Measurements from ENCODE around the gene EGFR. TPM values are rescaled to one million over a fixed set of nuclear protein-coding genes. Genes with fewer than 3 reads are reported as not detected.

EGFR gene
- total and polyA plus RNA-seq, 2 donors (not counting 1 experiment from before 2014, with no cell fraction given): 55.3 to 62.8 TPM

DNA sequence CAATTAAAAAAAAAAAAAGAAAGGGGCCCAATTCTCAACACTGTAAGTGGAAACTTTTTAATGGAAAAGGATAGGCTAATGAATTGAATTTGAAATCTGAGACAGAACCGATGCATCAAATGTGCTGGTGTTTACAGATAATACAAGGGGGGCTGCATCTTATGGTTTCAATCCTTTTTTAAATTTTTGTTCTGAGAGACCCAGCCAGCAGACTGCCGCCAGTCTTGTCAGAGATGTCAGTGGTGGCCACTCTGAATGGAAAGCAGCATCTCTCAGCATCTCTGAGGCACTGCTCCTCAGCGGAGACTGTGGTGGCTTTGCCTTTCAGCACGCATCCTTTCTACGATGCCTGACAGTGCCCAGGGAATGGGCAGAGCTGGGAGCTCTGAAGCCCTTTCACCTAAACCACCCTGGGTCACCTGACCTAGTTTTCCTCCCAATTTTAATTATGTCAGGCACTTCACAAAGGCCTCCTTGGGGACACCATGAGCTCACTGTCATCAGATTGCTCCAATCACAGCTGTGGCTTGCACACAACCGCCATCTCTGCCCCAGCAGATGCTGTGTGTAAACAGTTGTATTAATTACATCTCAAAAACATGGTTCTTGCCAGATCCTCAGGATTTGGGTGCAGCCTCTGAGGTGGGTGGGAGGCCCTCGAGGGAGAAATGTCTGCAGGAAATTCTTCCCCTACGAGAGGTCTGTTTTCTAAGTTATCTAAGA lies 81.2 kb downstream of the EGFR start:
- no peaks in the 10 kb centered on the region for H4K20me1 ChIP-seq (ENCODE audit: control insufficient read depth, extremely low read depth, insufficient read depth, low read length)
- peak in 1 of 2 donors; percentile 64 for DNase-seq (ENCODE audit: low read depth in 2 of 2)
- H3K9ac ChIP-seq (ENCODE audit: insufficient read depth, low read length): no peak overlapping the region
- peak overlapping the region; percentile 60 for H3K27ac ChIP-seq (ENCODE audit: insufficient read depth, low read length)
- H3K36me3 ChIP-seq (ENCODE audit: control insufficient read depth, insufficient read depth, low read length): peaks cover 4% of the 10 kb centered on the region
- peaks cover 20% of the 10 kb centered on the region for H3K4me1 ChIP-seq (ENCODE audit: control insufficient read depth, extremely low read depth, insufficient read depth, low read length)
- peak overlapping the region; percentile 69 for H3K4me2 ChIP-seq (ENCODE audit: extremely low read depth, insufficient read depth, low read length)
- H3K4me3 ChIP-seq (replicated peaks in 1 of 4; ENCODE audit: control extremely low read depth in 1 of 4, insufficient read depth in 1 of 4, low read depth in 3 of 4, low read length in 4 of 4): peak overlapping the region in 1 of 4 experiments; percentile 4
- no peak overlapping the region for H2AFZ ChIP-seq (ENCODE audit: low read length)
- peaks cover 73% of the 10 kb centered on the region for H3K79me2 ChIP-seq (ENCODE audit: control insufficient read depth, insufficient read depth, low read length)
- H3K27me3 ChIP-seq (ENCODE audit: control insufficient read depth, insufficient read depth, low read length): no peaks in the 10 kb centered on the region
- H3K9me3 ChIP-seq (ENCODE audit: control insufficient read depth, insufficient read depth, low read depth, low read length): no peaks in the 10 kb centered on the region
- no peak for TF ChIP-seq EZH2 (IDR thresholded peaks at IDR 0.05; ENCODE audit: low read length, missing control alignments)
- TF ChIP-seq, protein P1, sequence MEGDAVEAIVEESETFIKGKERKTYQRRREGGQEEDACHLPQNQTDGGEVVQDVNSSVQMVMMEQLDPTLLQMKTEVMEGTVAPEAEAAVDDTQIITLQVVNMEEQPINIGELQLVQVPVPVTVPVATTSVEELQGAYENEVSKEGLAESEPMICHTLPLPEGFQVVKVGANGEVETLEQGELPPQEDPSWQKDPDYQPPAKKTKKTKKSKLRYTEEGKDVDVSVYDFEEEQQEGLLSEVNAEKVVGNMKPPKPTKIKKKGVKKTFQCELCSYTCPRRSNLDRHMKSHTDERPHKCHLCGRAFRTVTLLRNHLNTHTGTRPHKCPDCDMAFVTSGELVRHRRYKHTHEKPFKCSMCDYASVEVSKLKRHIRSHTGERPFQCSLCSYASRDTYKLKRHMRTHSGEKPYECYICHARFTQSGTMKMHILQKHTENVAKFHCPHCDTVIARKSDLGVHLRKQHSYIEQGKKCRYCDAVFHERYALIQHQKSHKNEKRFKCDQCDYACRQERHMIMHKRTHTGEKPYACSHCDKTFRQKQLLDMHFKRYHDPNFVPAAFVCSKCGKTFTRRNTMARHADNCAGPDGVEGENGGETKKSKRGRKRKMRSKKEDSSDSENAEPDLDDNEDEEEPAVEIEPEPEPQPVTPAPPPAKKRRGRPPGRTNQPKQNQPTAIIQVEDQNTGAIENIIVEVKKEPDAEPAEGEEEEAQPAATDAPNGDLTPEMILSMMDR (conservative IDR thresholded peaks at IDR 0.05 in 1 of 2, IDR thresholded peaks at IDR 0.05 in 1 of 2; ENCODE audit: low read depth in 1 of 2, low read length in 2 of 2): no peak

DNA sequence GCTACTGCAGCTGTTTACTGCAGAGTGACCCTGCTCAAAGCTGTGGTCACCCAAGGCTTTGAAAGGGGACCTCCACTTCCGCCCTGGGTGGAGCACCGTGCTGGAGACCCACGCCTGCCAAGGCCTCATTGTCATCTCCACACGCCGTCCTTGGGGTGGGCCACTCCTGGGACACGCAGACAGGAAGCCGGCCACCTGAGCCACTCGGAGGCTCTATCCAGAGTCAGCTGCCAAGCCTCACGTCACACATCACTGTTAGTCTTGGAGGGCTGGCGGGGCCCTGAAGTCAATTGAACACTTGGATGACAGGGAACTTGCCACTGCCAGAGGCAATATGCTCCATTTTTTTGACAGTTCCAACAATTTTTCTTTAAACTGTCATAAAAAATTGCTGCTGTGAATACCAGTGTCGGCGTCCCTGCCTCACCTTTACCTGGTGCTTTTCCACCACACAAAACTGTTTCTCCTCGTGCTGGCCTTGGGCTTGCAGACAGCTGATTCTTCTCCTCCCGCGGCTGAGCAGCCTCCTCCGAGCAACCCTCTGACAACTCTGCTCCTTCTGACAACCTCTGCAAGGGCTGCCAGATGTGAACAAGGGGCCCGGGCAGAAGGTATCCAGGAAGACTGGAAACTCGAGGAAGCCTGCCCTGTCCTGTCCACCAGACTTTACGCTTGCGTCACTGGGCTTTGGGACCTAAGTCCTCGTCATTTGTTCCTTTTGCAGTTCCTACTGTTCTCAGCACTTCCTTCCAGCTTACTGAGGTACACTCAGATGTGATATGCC lies 81.9 kb downstream of the EGFR start:
- peaks cover 23% of the 10 kb centered on the region for H3K4me1 ChIP-seq (ENCODE audit: control insufficient read depth, extremely low read depth, insufficient read depth, low read length)
- no peak overlapping the region for H2AFZ ChIP-seq (ENCODE audit: low read length)
- peaks cover 71% of the 10 kb centered on the region for H3K79me2 ChIP-seq (ENCODE audit: control insufficient read depth, insufficient read depth, low read length)
- peak in 1 of 2 donors; percentile 61 for DNase-seq (ENCODE audit: low read depth in 2 of 2)
- H3K27me3 ChIP-seq (ENCODE audit: control insufficient read depth, insufficient read depth, low read length): no peaks in the 10 kb centered on the region
- H3K36me3 ChIP-seq (ENCODE audit: control insufficient read depth, insufficient read depth, low read length): peaks cover 3% of the 10 kb centered on the region
- TF ChIP-seq, protein P1 (conservative IDR thresholded peaks at IDR 0.05 in 1 of 2, IDR thresholded peaks at IDR 0.05 in 1 of 2; ENCODE audit: low read depth in 1 of 2, low read length in 2 of 2): no peak
- no peak for TF ChIP-seq EZH2 (IDR thresholded peaks at IDR 0.05; ENCODE audit: low read length, missing control alignments)
- H4K20me1 ChIP-seq (ENCODE audit: control insufficient read depth, extremely low read depth, insufficient read depth, low read length): no peaks in the 10 kb centered on the region
- no peak overlapping the region for H3K9ac ChIP-seq (ENCODE audit: insufficient read depth, low read length)
- no peak overlapping the region for H3K4me3 ChIP-seq (replicated peaks in 1 of 4; ENCODE audit: control extremely low read depth in 1 of 4, insufficient read depth in 1 of 4, low read depth in 3 of 4, low read length in 4 of 4)
- no peaks in the 10 kb centered on the region for H3K9me3 ChIP-seq (ENCODE audit: control insufficient read depth, insufficient read depth, low read depth, low read length)
- H3K27ac ChIP-seq (ENCODE audit: insufficient read depth, low read length): peak overlapping the region; percentile 60
- no peak overlapping the region for H3K4me2 ChIP-seq (ENCODE audit: extremely low read depth, insufficient read depth, low read length)

DNA sequence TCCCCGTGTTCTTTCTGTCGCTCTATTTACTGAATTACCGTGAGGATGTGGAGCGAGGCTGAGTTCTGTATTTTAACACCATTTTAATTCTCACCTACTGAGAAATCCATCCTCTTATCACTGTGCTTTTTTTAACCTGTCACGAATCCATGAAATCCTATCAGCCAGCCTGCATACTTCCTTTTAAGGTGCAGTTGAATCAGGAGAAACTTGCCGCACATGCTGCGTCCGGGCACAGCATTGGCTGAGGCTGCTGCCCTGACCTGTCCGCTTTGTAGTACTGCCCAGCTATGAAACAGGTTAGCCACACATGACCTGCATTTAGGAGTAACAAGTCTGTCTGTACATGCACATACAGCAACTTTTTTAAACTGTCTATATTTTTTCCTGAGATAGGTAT lies 82.5 kb downstream of the EGFR start:
- Histone ChIP-seq H3K79me2 (ENCODE audit: control insufficient read depth, insufficient read depth, low read length) (peaks cover 71% of the 10 kb centered on the region), H3K9ac (ENCODE audit: insufficient read depth, low read length) (no peak overlapping the region), H3K27me3 (ENCODE audit: control insufficient read depth, insufficient read depth, low read length) (no peaks in the 10 kb centered on the region), H3K4me2 (ENCODE audit: extremely low read depth, insufficient read depth, low read length) (no peak overlapping the region), H3K4me1 (ENCODE audit: control insufficient read depth, extremely low read depth, insufficient read depth, low read length) (peaks cover 26% of the 10 kb centered on the region), H3K4me3 (replicated peaks in 1 of 4; ENCODE audit: control extremely low read depth in 1 of 4, insufficient read depth in 1 of 4, low read depth in 3 of 4, low read length in 4 of 4) (no peak overlapping the region), H3K9me3 (ENCODE audit: control insufficient read depth, insufficient read depth, low read depth, low read length) (no peaks in the 10 kb centered on the region), H2AFZ (ENCODE audit: low read length) (no peak overlapping the region), H3K36me3 (ENCODE audit: control insufficient read depth, insufficient read depth, low read length) (peaks cover 2% of the 10 kb centered on the region), H4K20me1 (ENCODE audit: control insufficient read depth, extremely low read depth, insufficient read depth, low read length) (no peaks in the 10 kb centered on the region), H3K27ac (ENCODE audit: insufficient read depth, low read length) (no peak overlapping the region)
- no peak for TF ChIP-seq EZH2 (IDR thresholded peaks at IDR 0.05; ENCODE audit: low read length, missing control alignments)
- TF ChIP-seq, protein P1 (conservative IDR thresholded peaks at IDR 0.05 in 1 of 2, IDR thresholded peaks at IDR 0.05 in 1 of 2; ENCODE audit: low read depth in 1 of 2, low read length in 2 of 2): no peak
- DNase-seq (ENCODE audit: low read depth in 2 of 2): no peak

Data from fibroblast of lung (primary cell).